ENCODE measurements around the gene SLF2. TPM values are rescaled to one million over a fixed set of nuclear protein-coding genes. Genes with fewer than 3 reads are reported as not detected.

SLF2 gene
- total and polyA plus RNA-seq, 9 of the 15 experiments (the other 6 are each of a cell fraction or from before 2014, with no cell fraction given), result 1.7 to 18.4 (median 7.8) TPM

GRCh38 chr10:100986952-100987684, 74.4 kb downstream of the SLF2 start, which contains the start of the genes MRPL43 and TWNK (continued):
- TF ChIP-seq ZNF76 (CRISPR knock-in tag; IDR thresholded peaks at IDR 0.05; ENCODE audit: borderline replicate concordance) (no peak), SRSF1 (IDR thresholded peaks at IDR 0.05; ENCODE audit: low read depth, low read length) (no peak), BCOR (IDR thresholded peaks at IDR 0.05) (no peak), MLX (CRISPR knock-in tag; conservative IDR thresholded peaks at IDR 0.05) (no peak), ZZZ3 (IDR thresholded peaks at IDR 0.05) (no peak), PRPF4 (IDR thresholded peaks at IDR 0.05; ENCODE audit: insufficient read depth, low read depth, low read length, poor library complexity, severe bottlenecking) (no peak), IFI16 (CRISPR knock-in tag; IDR thresholded peaks at IDR 0.05) (no peak), ID3 (CRISPR knock-in tag; IDR thresholded peaks at IDR 0.05) (no peak), ID3 (tag; IDR thresholded peaks at IDR 0.05) (0 out of 2 replicates have a peak, but pooled peaks have one; percentile 31), ZNF584 (CRISPR knock-in tag; IDR thresholded peaks at IDR 0.05; ENCODE audit: low read depth) (no peak), MITF (IDR thresholded peaks at IDR 0.05) (no peak), HNRNPLL (IDR thresholded peaks at IDR 0.05; ENCODE audit: low read depth, low read length, poor library complexity, severe bottlenecking) (no peak), UBTF (IDR thresholded peaks at IDR 0.05; ENCODE audit: borderline replicate concordance in 1 of 2, low read depth in 2 of 2, low read length in 2 of 2) (no peak), SMAD2 (IDR thresholded peaks at IDR 0.05; ENCODE audit: low read depth, low read length) (no peak), GATAD2A (IDR thresholded peaks at IDR 0.05) (no peak), CREB3L1 (IDR thresholded peaks at IDR 0.05; ENCODE audit: borderline replicate concordance, low read depth) (0 out of 2 replicates have a peak, but pooled peaks have one; percentile 43), KLF10 (CRISPR knock-in tag; IDR thresholded peaks at IDR 0.05) (no peak), RFX5 (IDR thresholded peaks at IDR 0.05; ENCODE audit: low read depth, low read length) (no peak), RFX1 (IDR thresholded peaks at IDR 0.05) (no peak)
